HG03196 (cell line): ENCODE data around the gene CEP57L1.
"Not testable (repeated sequence)": the region's sequence is repeated elsewhere in the genome, so short reads cannot be mapped to it uniquely, and the experiment has no call there.

Experiments
- ATAC-seq: cut with Tn5 transposase; IDR thresholded peaks from one replicate; pipeline ENCODE4 v1.9.1; 2021; ENCODE audit not compliant: unreplicated experiment

The CEP57L1 gene

DNA sequence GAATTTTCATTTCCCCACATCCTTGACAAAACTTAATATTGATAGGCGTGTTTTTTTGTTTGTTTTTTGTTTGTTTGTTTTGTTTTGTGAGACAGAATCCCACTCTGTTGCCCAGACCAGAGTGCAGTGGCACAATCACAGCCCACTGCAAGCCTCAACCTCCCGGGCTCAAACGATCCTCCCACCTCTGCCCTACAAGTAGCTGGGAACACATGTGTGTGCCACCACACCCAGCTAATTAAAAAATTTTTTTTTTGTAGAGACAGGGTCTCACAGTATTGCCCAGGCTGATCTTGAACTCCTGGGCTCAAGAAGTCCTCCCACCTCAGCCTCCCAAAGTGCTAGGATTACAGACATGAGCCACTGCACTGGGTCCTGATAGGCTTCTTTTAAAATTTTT lies 9.2 kb downstream of the CEP57L1 start:
- ATAC-seq = no peak

DNA sequence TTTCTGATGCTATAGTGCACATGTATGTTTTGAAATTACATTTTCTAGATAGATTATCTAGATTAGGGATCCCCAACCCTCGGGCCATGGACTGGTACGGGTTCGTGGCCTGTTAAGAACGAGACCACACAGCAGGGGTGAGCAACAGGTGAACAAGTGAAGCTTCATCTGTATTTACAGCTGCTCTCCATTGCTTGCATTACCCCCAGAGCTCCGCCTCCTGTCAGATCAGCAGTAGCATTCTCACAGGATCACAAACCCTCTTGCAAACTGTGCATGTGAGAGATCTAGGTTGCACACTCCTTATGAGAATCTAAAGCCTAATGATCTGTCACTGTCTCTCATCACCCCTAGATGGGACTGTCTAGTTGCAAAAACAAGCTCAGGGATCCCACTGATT lies 10.4 kb downstream of the CEP57L1 start:
- no peak for ATAC-seq

DNA sequence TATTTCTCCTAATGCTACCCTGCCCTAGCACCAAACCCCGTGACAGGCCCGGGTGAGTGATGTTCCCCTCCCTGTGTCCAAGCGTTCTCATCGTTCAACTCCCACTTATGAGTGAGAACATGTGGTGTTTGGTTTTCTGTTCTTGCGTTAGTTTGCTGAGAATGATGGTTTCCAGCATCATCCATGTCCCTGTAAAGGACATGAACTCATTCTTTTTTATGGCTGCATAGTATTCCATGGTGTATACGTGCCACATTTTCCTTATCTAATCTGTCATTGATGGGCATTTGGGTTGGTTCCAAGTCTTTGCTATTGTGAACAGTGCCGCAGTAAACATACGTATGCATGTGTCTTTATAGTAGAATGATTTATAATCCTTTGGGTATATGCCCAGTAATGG lies 14.4 kb downstream of the CEP57L1 start:
- not testable (repeated sequence) for ATAC-seq

DNA sequence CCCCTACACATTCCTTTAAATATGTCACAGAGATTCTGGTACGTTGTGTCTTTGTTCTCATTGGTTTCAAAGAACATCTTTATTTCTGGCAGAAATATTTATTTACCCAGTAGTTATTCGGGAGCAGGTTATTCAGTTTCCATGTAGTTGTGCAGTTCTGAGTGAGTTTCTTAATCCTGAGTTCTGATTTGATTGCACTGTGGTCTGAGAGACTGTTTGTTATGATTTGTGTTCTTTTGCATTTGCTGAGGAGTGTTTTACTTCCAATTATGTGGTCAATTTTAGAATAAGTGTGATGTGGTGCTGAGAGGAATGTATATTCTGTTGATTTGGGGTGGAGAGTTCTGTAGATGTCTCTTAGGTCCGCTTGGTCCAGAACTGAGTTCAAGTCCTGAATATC lies 17.4 kb downstream of the CEP57L1 start:
- ATAC-seq = not testable (repeated sequence)

DNA sequence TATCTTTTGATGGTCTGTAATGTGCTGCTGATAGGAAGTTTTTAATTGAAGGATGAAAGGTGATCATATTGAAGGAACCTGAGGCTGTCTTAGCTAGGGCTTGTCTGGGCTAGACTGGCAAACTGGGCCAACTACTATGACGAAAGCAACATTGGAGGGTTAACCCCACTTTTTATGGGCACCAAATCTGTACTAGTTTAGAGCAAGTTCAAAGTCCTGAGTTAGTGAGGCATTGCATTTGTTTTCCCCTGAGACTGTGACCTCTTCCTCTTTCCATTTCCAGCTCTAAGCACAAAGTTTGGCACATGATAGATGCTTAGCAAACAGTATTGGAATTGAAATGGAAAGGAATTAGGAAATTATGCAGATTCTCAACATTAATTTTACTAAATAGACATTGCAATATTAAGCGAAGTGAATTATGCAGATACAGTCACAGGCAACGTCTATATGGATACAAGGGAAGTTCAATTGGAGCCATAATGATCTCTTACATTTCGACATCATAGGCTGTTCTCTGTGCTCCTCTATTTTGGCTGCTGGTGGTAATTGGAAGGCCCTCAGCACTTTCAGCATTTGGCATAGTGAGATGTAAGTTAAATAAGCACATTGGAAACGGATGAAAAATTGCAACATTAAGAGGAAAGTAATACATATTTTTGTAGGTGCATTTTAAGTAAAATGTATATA lies 22.2 kb downstream of the CEP57L1 start:
- peak; percentile 85 for ATAC-seq

DNA sequence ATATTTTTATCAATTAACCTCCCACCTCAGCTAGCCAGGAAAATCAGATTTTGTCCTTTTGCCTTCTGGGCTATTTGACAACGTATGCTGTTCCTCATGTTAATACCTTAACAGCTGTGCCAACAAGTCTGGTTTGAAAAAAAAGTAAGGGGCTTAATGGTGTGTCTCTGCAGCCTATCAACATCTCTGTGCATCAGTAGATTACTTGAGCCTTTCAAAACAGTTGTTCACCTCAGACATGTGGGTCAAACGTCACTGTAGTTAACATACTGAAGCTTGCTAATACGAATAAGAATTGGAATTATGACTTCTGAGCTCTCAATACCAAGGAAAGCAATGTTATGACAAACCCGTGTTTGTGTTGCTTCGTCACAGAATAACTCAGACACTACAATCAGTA lies 23.0 kb downstream of the CEP57L1 start:
- ATAC-seq = no peak

DNA sequence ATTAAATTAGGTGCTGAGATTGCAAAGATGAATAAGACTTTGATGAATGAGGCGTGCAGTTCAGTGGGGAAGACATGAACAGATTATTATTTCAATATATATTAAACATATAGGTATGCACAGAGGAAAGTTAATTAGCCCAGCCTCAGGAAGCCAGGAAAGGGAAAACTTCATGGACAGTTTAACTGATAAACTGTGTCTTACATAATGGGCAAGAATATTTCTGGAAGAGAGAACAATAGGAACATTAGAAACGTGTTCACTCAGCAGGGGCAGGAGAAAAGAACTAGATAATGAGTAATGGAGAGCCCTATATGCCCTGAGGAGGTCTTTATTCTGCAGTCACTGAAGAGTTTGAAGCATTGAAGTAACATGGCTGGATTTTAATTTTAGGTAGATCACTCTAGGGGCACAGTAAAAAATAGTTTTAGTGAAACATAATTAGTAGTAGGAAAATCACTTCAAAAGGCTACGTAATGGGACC lies 23.6 kb downstream of the CEP57L1 start:
- no peak for ATAC-seq

DNA sequence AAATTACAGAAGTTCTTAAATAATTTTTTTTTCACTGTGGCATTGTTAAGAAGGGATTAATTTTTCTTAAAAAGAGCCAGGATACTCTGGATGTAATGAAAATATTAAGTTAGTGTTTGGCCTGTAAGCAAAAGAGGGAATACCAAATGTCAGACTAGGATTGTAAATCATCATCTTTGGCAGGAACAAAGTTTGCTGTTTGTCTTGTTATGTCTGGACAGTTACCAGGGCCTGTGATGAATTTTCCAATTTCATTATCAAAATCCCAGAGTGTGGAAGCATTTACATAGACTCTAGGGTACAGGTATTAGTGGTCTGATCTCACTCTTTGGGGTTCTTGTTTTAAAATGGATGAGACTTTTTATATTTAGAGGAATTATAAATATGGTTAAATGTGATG lies 26.1 kb downstream of the CEP57L1 start:
- no peak for ATAC-seq

DNA sequence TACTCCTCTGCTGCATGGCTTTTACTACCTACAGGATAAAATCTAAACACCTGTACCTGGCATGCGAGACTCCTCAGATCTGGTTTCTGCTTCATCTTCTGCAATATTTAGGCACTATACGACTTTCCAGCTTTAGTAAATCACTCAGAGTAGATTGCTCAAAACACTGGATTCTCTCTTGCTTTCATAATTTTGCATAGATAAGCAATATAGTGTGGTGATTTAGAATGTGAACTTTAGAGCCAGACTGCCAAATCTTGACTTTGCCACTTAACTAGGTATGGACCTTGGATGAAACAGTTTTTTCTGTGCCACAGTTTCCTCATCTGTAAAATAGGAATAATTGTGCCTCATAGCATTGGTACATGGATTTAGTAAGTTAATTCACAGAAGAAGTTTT lies 28.9 kb downstream of the CEP57L1 start:
- ATAC-seq = no peak

DNA sequence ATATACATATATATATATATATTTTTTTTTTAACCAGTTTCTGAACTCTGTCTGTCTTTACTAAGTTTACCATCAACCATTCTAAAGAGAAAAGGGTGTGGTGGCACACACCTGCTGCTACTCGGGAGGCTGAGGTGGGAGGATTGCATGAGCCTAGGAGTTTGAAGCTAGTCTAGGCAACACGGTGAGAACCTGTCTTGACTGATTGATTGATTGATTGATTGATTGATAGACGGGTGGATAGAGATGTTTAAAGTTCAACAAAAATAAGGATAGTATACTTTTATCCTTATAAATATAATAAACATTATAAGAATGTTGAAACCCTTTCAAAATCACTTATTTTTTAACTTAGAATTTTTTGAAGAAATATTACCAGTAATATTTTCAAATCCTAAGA lies 30.2 kb downstream of the CEP57L1 start:
- ATAC-seq = no peak

DNA sequence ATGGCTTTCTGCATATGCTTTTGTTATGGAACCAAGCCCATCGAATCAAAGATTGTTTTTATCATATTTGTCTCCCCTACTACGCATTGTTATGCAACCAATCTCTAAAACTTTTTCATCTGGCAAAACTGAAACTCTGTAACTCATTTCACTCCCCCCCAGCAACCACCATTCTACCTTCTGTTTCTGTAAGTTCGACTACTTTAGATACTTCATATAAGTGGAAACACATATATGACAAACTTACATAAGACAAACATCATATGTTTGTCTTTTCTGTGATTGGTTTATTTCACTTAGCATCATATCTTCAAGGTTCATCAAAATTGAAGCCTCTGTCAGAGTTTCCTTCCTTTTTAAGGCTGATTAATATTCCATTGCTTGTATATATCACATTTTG lies 34.8 kb downstream of the CEP57L1 start:
- no peak for ATAC-seq

DNA sequence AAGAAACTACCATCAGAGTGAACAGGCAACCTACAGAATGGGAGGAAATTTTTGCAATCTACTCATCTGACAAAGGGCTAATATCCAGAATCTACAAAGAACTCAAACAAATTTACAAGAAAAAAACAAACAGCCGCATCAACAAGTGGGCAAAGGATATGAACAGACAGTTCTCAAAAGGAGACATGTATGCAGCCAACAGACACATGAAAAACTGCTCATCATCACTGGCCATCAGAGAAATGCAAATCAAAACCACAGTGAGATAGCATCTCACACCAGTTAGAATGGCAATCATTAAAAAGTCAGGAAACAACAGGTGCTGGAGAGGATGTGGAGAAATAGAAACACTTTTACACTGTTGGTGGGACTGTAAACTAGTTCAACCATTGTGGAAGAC lies 40.3 kb downstream of the CEP57L1 start:
- ATAC-seq = not testable (repeated sequence)

DNA sequence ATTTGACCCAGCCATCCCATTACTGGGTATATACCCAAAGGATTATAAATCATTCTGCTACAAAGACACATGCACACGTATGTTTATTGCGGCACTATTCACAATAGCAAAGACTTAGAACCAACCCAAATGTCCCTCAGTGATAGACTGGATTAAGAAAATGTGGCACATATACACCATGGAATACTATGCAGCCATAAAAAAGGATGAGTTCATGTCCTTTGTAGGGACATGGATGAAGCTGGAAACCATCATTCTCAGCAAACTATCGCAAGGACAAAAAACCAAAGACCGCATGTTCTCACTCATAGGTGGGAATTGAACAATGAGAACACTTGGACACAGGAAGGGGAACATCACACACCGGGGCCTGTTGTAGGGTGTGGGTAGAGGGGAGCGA lies 40.7 kb downstream of the CEP57L1 start:
- not testable (repeated sequence) for ATAC-seq

DNA sequence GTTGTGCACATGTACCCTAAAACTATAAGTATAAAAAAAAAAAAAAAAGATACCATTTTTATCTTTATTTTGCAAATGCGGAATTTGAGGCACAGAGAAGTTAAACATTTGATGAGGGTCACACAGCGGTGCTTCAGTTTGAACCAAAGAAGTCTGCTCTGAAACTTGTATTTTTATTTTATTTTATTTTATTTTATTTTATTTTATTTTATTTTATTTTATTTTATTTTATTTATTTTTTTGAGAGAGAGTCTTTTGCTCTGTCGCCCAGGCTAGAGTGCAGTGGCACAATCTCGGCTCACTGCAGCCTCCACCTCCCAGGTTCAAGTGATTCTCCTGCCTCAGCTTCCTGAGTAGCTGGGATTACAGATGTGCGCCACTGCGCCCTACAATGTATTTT lies 41.2 kb downstream of the CEP57L1 start:
- not testable (repeated sequence) for ATAC-seq

DNA sequence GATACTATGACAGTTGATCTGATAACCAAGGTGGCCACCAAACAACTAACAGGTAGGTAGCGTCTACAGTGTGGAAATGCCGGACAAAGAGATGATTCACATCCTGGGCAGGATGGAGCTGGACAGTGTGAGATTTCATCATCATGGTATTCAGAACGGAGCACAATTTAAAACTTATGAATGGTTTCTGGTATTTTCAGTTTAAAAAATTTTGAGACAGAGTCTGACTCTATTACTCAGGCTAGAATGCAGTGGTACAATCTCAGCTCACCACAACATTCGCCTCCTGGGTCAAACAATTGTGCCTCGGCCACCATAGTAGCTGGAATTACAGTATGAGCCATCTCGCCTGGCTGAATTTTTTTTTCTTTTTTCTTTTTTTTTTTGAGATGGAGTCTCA lies 43.8 kb downstream of the CEP57L1 start:
- ATAC-seq = no peak

DNA sequence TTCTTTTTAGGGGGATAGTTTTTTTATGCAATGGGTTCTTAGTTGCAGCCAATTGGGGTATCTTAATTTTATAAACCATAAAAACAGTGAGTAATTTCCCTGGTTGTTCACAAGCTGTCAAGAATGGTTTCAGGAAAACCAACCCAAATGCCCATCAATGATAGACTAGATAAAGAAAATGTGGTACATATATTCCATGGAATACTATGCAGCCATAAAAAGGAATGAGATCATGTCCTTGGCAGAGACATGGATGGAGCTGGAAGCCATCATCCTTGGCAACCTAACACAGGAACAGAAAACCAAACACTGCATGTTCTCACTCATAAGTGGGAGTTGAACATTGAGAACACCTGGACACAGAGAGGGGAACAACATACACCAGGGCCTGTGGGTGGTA lies 46.8 kb downstream of the CEP57L1 start:
- ATAC-seq = not testable (repeated sequence)

DNA sequence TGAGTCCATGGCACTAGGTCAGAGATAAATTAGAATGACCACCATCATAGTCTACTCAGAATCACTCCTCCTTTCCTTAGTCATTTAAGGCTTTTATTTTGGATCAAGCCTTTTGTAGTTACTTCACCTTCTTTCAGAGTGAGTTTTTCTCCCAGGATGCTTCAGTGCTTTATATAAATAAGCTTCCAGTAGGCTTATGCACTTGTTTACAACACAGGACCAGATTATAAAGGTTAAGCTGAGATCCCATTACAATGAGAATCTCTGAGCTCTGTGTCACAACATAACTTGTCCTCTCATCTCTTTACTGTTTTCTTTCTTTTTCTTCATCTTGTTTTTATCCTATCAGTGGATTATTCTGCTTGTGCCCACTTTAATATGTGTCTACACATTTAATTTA lies 47.9 kb downstream of the CEP57L1 start:
- no peak for ATAC-seq

DNA sequence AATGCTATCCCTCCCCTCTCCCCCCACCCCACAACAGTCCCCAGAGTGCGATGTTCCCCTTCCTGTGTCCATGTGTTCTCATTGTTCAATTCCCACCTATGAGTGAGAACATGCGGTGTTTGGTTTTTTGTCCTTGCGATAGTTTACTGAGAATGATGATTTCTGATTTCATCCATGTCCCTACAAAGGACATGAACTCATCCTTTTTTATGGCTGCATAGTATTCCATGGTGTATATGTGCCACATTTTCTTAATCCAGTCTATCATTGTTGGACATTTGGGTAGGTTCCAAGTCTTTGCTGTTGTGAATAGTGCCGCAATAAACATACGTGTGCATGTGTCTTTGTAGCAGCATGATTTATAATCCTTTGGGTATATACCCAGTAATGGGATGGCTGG lies 52.9 kb downstream of the CEP57L1 start:
- not testable (repeated sequence) for ATAC-seq

DNA sequence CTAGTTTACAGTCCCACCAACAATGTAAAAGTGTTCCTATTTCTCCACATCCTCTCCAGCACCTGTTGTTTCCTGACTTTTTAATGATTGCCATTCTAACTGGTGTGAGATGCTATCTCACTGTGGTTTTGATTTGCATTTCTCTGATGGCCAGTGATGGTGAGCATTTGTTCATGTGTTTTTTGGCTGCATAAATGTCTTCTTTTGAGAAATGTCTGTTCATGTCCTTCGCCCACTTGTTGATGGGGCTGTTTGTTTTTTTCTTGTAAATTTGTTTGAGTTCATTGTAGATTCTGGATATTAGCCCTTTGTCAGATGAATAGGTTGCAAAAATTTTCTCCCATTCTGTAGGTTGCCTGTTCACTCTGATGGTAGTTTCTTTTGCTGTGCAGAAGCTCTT lies 53.4 kb downstream of the CEP57L1 start:
- not testable (repeated sequence) for ATAC-seq

DNA sequence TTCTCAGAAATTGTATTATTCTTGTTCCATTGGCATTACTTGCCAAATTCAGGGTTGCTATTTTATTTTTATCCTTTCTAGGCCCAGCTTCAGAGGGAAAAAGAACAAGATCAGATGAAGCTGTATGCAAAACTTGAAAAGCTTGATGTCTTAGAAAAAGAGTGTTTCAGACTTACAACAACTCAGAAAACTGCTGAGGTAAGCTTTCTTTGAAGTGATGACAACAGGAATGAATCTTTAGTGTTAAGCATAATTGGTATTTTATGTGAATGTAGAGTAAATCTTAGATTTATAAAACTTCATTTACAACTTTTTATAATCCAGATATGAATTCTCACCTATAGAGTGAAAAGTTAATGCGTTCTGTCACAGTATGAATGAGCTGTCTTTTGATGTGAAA lies 58.4 kb downstream of the CEP57L1 start:
- no peak for ATAC-seq

DNA sequence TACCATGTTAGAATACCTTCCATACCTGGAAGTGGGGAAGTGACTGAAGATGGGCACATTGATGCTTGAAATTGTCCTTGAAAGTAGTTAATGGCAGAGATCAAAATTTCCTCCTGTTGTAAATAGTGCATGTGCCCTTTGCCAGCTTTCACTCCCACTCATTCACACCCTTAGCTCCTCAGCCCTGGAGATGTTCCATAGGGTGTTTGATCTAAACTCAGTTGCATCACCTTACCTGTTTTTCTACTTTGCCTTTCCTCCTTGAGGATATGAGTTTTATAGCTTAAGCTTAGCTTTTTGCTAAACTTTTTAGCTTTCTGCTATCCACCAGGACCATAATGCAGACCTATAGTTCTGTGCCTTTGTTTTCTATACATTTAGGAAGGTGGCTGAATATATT lies 69.0 kb downstream of the CEP57L1 start:
- ATAC-seq = no peak

DNA sequence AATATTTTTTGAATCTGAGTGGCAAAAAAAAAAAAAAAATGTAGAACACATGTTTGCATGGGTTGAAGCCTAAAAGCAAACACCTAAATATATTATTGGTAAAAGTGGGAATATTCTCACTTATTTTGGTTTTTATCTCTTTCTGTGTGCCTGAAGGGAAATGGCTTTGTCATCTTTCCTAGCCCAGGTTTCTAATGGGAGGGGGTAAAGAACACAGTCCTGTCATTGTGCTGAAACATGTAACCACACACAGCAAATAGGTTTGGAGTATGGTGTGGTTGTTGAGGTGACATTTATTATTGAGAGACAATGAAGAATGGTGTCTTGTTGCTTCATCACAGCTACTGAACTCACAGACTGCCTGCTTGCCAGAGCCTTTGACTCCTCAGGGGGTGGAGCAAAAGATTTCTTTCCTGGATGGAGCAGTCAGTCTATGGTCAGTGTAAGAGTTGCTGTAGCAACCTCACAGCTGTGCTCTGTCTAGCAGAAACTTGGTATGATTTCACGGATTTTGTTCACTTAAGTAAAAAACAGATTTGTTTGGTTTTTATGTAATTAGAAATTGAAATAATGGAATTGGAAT lies 70.2 kb downstream of the CEP57L1 start:
- ATAC-seq = no peak

DNA sequence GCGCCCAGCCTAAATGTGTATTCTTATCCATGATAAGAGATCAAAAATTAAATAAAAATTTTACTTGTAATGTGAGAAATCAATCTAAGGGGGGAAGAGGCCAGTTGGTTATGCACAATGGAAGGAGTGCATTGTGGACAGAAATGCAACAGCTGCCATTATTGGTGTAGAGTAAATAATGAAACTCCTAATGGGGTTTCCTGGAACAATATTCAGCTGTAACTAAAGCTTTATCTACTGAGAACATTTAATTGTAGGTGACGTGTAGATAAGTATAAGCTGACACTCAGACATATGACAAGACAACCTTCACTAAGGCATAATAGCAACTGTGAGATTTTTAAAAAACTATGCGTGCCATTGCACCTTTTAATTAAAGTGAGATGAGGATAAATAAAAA lies 71.4 kb downstream of the CEP57L1 start:
- no peak for ATAC-seq
